OCI-LY3 (cell line): ENCODE data around the gene SEMA5A.

Experiments
- H2AFZ ChIP-seq: fragments of 200-600, 300-600 bp; shearing (Covaris generic); 2 replicates; pipeline ENCODE4 v1.6.0; 2014; ENCODE audit warnings: antibody characterized with exemption, low read depth, low read length
- H3K27ac ChIP-seq: fragments of 200-600, 300-600 bp; sonication (generic); 2 replicates; pipeline ENCODE4 v1.5.1; 2014; ENCODE audit warnings: mild to moderate bottlenecking, low read length, moderate library complexity, mixed read lengths
- H3K27me3 ChIP-seq: fragments of 200-600, 300-600 bp; sonication (generic); 2 replicates; pipeline ENCODE4 v1.6.1; 2014; ENCODE audit warnings: low read depth, low read length, mixed read lengths
- H3K36me3 ChIP-seq: fragments of 200-600, 300-600 bp; sonication (generic); replicated peaks from 2 replicates; pipeline ENCODE3; 2014; ENCODE audit warnings: low read depth, low read length, mixed read lengths
- H3K4me1 ChIP-seq: fragments of 300-600, 200-600 bp; sonication (generic); 2 replicates; pipeline ENCODE4 v1.6.1; 2014; ENCODE audit warnings: low read length, mixed read lengths
- H3K4me2 ChIP-seq: fragments of 200-600, 300-600 bp; sonication (generic); 2 replicates; pipeline ENCODE4 v1.6.1; 2014; ENCODE audit warnings: low read length, mixed read lengths
- H3K4me3 ChIP-seq: fragments of 300-600, 200-600 bp; sonication (generic); 2 replicates; pipeline ENCODE4 v1.5.1; 2014; ENCODE audit warnings: antibody characterized with exemption, mild to moderate bottlenecking, low read length, moderate library complexity
- H3K79me2 ChIP-seq: fragments of 300-600, 200-600 bp; shearing (Covaris generic); 2 replicates; pipeline ENCODE4 v1.6.1; 2014; ENCODE audit warnings: mild to moderate bottlenecking, low read length, mixed read lengths
- H3K9ac ChIP-seq: fragments of 300-600, 200-600 bp; shearing (Covaris generic); 2 replicates; pipeline ENCODE4 v1.6.0; 2014; ENCODE audit warnings: mild to moderate bottlenecking, low read length, moderate library complexity
- H3K9me3 ChIP-seq: fragments of 200-600, 300-600 bp; shearing (Covaris generic); 2 replicates; pipeline ENCODE4 v1.6.1; 2014; ENCODE audit warnings: low read length, mixed read lengths; ENCODE audit not compliant: insufficient read depth
- H4K20me1 ChIP-seq: fragments of 200-600, 300-600 bp; sonication (generic); 2 replicates; pipeline ENCODE4 v1.6.1; 2016; ENCODE audit warnings: low read length, mixed read lengths; ENCODE audit not compliant: insufficient read depth
- EZH2phosphoT487 ChIP-seq: fragments of 200-600 bp; shearing (Covaris generic); IDR thresholded peaks from 2 replicates; pipeline ENCODE4 v1.6.1; 2018; ENCODE audit warnings: antibody characterized with exemption, mixed run types, low read depth
- TF ChIP-seq, protein P1 (sequence below): fragments of 200-600, 300-600 bp; sonication (generic); IDR thresholded peaks from 2 replicates; pipeline ENCODE4 v1.5.1; 2014; ENCODE audit warnings: antibody characterized with exemption, low read length, low read depth

The SEMA5A gene

GRCh38 chr5:9572246-9572645, 26.4 kb upstream of the SEMA5A start:
- H3K4me1 ChIP-seq: no peaks in the 10 kb centered on the region
- TF ChIP-seq EZH2phosphoT487: no peak
- TF ChIP-seq, protein P1, sequence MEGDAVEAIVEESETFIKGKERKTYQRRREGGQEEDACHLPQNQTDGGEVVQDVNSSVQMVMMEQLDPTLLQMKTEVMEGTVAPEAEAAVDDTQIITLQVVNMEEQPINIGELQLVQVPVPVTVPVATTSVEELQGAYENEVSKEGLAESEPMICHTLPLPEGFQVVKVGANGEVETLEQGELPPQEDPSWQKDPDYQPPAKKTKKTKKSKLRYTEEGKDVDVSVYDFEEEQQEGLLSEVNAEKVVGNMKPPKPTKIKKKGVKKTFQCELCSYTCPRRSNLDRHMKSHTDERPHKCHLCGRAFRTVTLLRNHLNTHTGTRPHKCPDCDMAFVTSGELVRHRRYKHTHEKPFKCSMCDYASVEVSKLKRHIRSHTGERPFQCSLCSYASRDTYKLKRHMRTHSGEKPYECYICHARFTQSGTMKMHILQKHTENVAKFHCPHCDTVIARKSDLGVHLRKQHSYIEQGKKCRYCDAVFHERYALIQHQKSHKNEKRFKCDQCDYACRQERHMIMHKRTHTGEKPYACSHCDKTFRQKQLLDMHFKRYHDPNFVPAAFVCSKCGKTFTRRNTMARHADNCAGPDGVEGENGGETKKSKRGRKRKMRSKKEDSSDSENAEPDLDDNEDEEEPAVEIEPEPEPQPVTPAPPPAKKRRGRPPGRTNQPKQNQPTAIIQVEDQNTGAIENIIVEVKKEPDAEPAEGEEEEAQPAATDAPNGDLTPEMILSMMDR: no peak
- no peak overlapping the region for H3K4me2 ChIP-seq
- H3K36me3 ChIP-seq: no peaks in the 10 kb centered on the region
- no peaks in the 10 kb centered on the region for H3K79me2 ChIP-seq
- no peaks in the 10 kb centered on the region for H4K20me1 ChIP-seq
- H3K9ac ChIP-seq: no peak overlapping the region
- H3K27me3 ChIP-seq: no peaks in the 10 kb centered on the region
- no peak overlapping the region for H2AFZ ChIP-seq
- no peaks in the 10 kb centered on the region for H3K9me3 ChIP-seq
- H3K4me3 ChIP-seq: no peak overlapping the region
- H3K27ac ChIP-seq: no peak overlapping the region

DNA sequence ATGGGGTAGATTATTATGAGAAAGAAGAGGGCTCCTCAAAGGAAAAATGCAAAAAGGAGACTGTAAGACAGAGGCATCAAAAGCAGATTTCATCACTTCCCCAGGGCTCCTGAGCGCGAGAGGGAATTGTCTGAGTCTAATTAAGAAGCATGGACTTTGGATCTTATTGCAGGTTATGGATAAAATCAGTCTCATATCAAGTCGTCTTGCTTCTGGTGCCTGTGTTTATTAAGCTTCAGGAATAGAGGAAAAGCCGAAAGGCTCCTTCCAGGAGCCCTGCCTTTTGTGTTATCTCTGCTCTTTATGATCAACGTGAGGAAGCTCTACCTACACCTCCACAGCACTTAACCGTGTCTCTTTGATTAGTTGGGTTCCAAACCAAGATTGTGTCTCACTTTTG, 25.0 kb upstream of the SEMA5A start:
- Histone ChIP-seq H3K4me3 (no peak overlapping the region), H3K36me3 (no peaks in the 10 kb centered on the region), H3K4me1 (no peaks in the 10 kb centered on the region), H3K79me2 (no peaks in the 10 kb centered on the region), H3K4me2 (no peak overlapping the region), H2AFZ (no peak overlapping the region), H3K9ac (no peak overlapping the region), H3K27ac (no peak overlapping the region), H3K9me3 (no peaks in the 10 kb centered on the region), H3K27me3 (no peaks in the 10 kb centered on the region), H4K20me1 (no peaks in the 10 kb centered on the region)
- TF ChIP-seq, protein P1: no peak
- TF ChIP-seq EZH2phosphoT487: no peak

GRCh38 chr5:9567039-9567438, 21.2 kb upstream of the SEMA5A start:
- Histone ChIP-seq H3K4me1 (no peaks in the 10 kb centered on the region), H4K20me1 (no peaks in the 10 kb centered on the region), H3K4me2 (no peak overlapping the region), H3K36me3 (no peaks in the 10 kb centered on the region), H3K9me3 (no peaks in the 10 kb centered on the region), H3K27ac (no peak overlapping the region), H3K79me2 (no peaks in the 10 kb centered on the region), H3K4me3 (no peak overlapping the region), H2AFZ (no peak overlapping the region), H3K9ac (no peak overlapping the region), H3K27me3 (no peaks in the 10 kb centered on the region)
- TF ChIP-seq, protein P1: no peak
- TF ChIP-seq EZH2phosphoT487: no peak

DNA sequence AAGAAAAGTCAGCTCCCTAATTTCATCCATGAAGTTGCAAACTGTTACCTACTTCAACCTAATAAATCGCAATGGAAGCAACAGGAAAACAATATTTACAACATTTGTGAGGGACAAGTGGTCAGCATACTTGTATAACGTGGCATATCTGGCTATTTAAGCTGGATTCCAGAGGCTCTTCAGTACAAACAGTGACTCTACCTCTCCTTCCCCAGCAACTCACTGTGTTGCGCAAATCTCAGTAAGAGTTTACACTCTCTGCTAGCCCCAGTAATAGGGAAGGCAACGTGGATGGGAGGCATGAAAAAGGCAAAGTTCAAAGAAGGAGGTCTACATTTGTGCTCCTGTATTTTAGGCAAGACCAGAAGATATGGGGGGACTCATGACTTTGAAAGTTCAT, 18.9 kb upstream of the SEMA5A start:
- Histone ChIP-seq H3K36me3 (no peaks in the 10 kb centered on the region), H3K27ac (no peak overlapping the region), H3K27me3 (no peaks in the 10 kb centered on the region), H3K9ac (no peak overlapping the region), H3K4me3 (no peak overlapping the region), H4K20me1 (no peaks in the 10 kb centered on the region), H3K4me1 (no peaks in the 10 kb centered on the region), H3K4me2 (no peak overlapping the region), H2AFZ (no peak overlapping the region), H3K79me2 (no peaks in the 10 kb centered on the region), H3K9me3 (no peaks in the 10 kb centered on the region)
- TF ChIP-seq EZH2phosphoT487: no peak
- TF ChIP-seq, protein P1: no peak
